ENCODE data around the gene RIPOR2.
A peak's percentile ranks its signal among the peaks of the same experiment; 100 is the strongest.

RIPOR2 gene

DNA sequence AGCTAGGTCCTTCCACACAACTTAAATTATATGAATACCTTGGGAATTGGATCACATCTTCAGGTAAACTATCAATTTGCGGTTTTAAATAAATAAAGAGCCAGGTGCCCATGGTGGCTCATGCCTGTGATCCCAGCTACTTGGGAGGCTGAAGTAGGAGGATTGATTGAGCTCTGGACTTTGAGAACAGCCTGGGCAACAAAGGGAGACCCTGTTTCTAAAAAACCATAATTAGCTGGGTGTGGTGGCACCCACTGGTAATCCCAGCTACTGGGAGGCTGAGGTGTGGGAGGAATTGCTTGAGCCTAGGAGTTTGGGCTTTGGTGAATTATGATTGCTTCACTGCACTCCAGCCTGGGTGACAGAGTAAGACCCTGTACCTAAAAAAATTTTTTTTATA is 157.6 kb downstream of the RIPOR2 start:
- Histone ChIP-seq H3K27ac (ENCODE audit: extremely low read depth, low read depth, low read length) (no peak overlapping the region), H3K4me1 (ENCODE audit: control insufficient read depth, insufficient read depth, low read length) (peaks cover 11% of the 10 kb centered on the region), H3K9me3 (ENCODE audit: control insufficient read depth, insufficient read depth, low read depth, low read length) (no peaks in the 10 kb centered on the region), H3K4me3 (ENCODE audit: low read depth, low read length) (peak overlapping the region; percentile 7; the same call in 1 of the 2 replicates), H3K36me3 (ENCODE audit: control insufficient read depth in 2 of 2, insufficient read depth in 1 of 2, low read length in 2 of 2) (peaks cover 33 to 60% of the 10 kb centered on the region in 2 experiments)
- ChIA-PET POLR2A (interaction anchor here (1.3 kb wide), 1 partner anchor 11 kb away, joined by 4 read pairs; no protein-coding TSS in a partner anchor), CTCF (interaction anchor here (0.8 to 1.7 kb wide), 6 partner anchors 82 to 293 kb away, joined by 3 to 6 read pairs (median 4); no protein-coding TSS in a partner anchor)
- TF ChIP-seq ZNF549 (tag by site-specific recombination; IDR thresholded peaks at IDR 0.05), result no peak
- TF ChIP-seq ZNF24 (tag by site-specific recombination; IDR thresholded peaks at IDR 0.05), result no peak
- no peak for TF ChIP-seq SCRT2 (tag by site-specific recombination; IDR thresholded peaks at IDR 0.05)
- TF ChIP-seq SP3 (tag by site-specific recombination; IDR thresholded peaks at IDR 0.05), result no peak
- no peak for TF ChIP-seq ZBTB26 (tag by site-specific recombination; optimal IDR thresholded peaks at IDR 0.05)
- TF ChIP-seq TCF7L2 (IDR thresholded peaks at IDR 0.05; ENCODE audit: borderline replicate concordance, low read depth, low read length), result no peak
- no peak for TF ChIP-seq ZNF670 (tag by site-specific recombination; IDR thresholded peaks at IDR 0.05; ENCODE audit: low read depth)
- TF ChIP-seq HOXC10 (CRISPR knock-in tag; IDR thresholded peaks at IDR 0.05), result no peak
- TF ChIP-seq ZNF10 (tag by site-specific recombination; IDR thresholded peaks at IDR 0.05), result no peak
- no peak for TF ChIP-seq ZNF596 (tag by site-specific recombination; IDR thresholded peaks at IDR 0.05)
- no peak for TF ChIP-seq ZNF561 (tag by site-specific recombination; IDR thresholded peaks at IDR 0.05; ENCODE audit: borderline replicate concordance)
- TF ChIP-seq SP7 (tag by site-specific recombination; IDR thresholded peaks at IDR 0.05), result peak; percentile 77
- TF ChIP-seq, protein P1, sequence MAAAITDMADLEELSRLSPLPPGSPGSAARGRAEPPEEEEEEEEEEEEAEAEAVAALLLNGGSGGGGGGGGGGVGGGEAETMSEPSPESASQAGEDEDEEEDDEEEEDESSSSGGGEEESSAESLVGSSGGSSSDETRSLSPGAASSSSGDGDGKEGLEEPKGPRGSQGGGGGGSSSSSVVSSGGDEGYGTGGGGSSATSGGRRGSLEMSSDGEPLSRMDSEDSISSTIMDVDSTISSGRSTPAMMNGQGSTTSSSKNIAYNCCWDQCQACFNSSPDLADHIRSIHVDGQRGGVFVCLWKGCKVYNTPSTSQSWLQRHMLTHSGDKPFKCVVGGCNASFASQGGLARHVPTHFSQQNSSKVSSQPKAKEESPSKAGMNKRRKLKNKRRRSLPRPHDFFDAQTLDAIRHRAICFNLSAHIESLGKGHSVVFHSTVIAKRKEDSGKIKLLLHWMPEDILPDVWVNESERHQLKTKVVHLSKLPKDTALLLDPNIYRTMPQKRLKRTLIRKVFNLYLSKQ (tag by site-specific recombination; IDR thresholded peaks at IDR 0.05; ENCODE audit: borderline replicate concordance), result no peak
- TF ChIP-seq ZNF223 (tag by site-specific recombination; IDR thresholded peaks at IDR 0.05), result no peak
- no peak for TF ChIP-seq ZNF514 (tag by site-specific recombination; IDR thresholded peaks at IDR 0.05)
- TF ChIP-seq ZFHX2 (tag by site-specific recombination; conservative IDR thresholded peaks at IDR 0.05), result peak; percentile 76
- no peak for TF ChIP-seq ZIC2 (tag by site-specific recombination; IDR thresholded peaks at IDR 0.05)
- TF ChIP-seq ZNF473 (tag by site-specific recombination; IDR thresholded peaks at IDR 0.05), result no peak
- TF ChIP-seq EGR2 (tag by site-specific recombination; IDR thresholded peaks at IDR 0.05; ENCODE audit: low read depth), result peak; percentile 85
- TF ChIP-seq ZNF544 (tag by site-specific recombination; IDR thresholded peaks at IDR 0.05), result no peak
- no peak for TF ChIP-seq ZNF529 (tag by site-specific recombination; IDR thresholded peaks at IDR 0.05; ENCODE audit: insufficient replicate concordance)
- no peak for TF ChIP-seq ZNF302 (tag by site-specific recombination; IDR thresholded peaks at IDR 0.05; ENCODE audit: low read depth)
- TF ChIP-seq PBX3 (CRISPR knock-in tag; IDR thresholded peaks at IDR 0.05), result no peak
- no peak for TF ChIP-seq ZNF585B (tag by site-specific recombination; IDR thresholded peaks at IDR 0.05)
- no peak for TF ChIP-seq ZNF404 (tag by site-specific recombination; IDR thresholded peaks at IDR 0.05)
- TF ChIP-seq MZF1 (tag by site-specific recombination; IDR thresholded peaks at IDR 0.05; ENCODE audit: borderline replicate concordance), result no peak
- TF ChIP-seq, protein P2, sequence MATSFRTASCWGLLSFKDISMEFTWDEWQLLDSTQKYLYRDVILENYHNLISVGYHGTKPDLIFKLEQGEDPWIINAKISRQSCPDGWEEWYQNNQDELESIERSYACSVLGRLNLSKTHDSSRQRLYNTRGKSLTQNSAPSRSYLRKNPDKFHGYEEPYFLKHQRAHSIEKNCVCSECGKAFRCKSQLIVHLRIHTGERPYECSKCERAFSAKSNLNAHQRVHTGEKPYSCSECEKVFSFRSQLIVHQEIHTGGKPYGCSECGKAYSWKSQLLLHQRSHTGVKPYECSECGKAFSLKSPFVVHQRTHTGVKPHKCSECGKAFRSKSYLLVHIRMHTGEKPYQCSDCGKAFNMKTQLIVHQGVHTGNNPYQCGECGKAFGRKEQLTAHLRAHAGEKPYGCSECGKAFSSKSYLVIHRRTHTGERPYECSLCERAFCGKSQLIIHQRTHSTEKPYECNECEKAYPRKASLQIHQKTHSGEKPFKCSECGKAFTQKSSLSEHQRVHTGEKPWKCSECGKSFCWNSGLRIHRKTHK (tag by site-specific recombination; IDR thresholded peaks at IDR 0.05), result no peak
- TF ChIP-seq, protein P3, sequence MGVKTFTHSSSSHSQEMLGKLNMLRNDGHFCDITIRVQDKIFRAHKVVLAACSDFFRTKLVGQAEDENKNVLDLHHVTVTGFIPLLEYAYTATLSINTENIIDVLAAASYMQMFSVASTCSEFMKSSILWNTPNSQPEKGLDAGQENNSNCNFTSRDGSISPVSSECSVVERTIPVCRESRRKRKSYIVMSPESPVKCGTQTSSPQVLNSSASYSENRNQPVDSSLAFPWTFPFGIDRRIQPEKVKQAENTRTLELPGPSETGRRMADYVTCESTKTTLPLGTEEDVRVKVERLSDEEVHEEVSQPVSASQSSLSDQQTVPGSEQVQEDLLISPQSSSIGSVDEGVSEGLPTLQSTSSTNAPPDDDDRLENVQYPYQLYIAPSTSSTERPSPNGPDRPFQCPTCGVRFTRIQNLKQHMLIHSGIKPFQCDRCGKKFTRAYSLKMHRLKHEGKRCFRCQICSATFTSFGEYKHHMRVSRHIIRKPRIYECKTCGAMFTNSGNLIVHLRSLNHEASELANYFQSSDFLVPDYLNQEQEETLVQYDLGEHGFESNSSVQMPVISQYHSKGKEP (tag by site-specific recombination; IDR thresholded peaks at IDR 0.05), result no peak
- TF ChIP-seq ZEB2 (tag by site-specific recombination; IDR thresholded peaks at IDR 0.05), result no peak
- no peak for TF ChIP-seq ZNF548 (tag by site-specific recombination; IDR thresholded peaks at IDR 0.05)
- TF ChIP-seq OSR2 (tag by site-specific recombination; IDR thresholded peaks at IDR 0.05), result peak; percentile 80
- TF ChIP-seq ZNF341 (tag by site-specific recombination; IDR thresholded peaks at IDR 0.05; ENCODE audit: low read depth), result 0 out of 2 replicates have a peak, but pooled peaks have one; percentile 32
- no peak for TF ChIP-seq ZNF23 (tag by site-specific recombination; IDR thresholded peaks at IDR 0.05; ENCODE audit: borderline replicate concordance)

Data from HEK293 (cell line).